ENCODE results near the gene CBLL1. TPM values are rescaled to one million over a fixed set of nuclear protein-coding genes. Genes with fewer than 3 reads are reported as not detected.

The CBLL1 gene
- total RNA-seq, 1 experiment from 2014 or later, result 35.0 TPM

- TF ChIP-seq TCF7L2 (IDR thresholded peaks at IDR 0.05; ENCODE audit: borderline replicate concordance, extremely low read depth, insufficient read depth, insufficient read length) (no peak), FOSL1 (IDR thresholded peaks at IDR 0.05; ENCODE audit: low read depth) (no peak), RAD21 (IDR thresholded peaks at IDR 0.05; ENCODE audit: low read depth) (no peak)
Observed at GRCh38 chr7:107697321-107698049, 46.5 kb upstream of the CBLL1 start (continued).

- POLR2A ChIA-PET, result no interaction called here
- Histone ChIP-seq H3K4me3 (replicated peaks in 1 of 2; ENCODE audit: low read depth in 1 of 2, low read length in 2 of 2) (no peak overlapping the region), H3K4me1 (ENCODE audit: control insufficient read depth in 1 of 2, insufficient read depth in 2 of 2, low read length in 2 of 2) (no peaks in the 10 kb centered on the region), H3K9ac (ENCODE audit: low read length) (no peak overlapping the region), H2AFZ (ENCODE audit: low read depth, low read length, poor library complexity, severe bottlenecking) (no peak overlapping the region), H3K27ac (ENCODE audit: low read depth, low read length) (no peak overlapping the region), H3K9me2 (ENCODE audit: insufficient read depth) (no peaks in the 10 kb centered on the region), H4K20me1 (ENCODE audit: insufficient read depth) (no peaks in the 10 kb centered on the region), H3K27me3 (ENCODE audit: insufficient read depth, low read length) (no peaks in the 10 kb centered on the region), H3K79me2 (ENCODE audit: insufficient read depth, low read length) (no peaks in the 10 kb centered on the region), H3K9me3 (ENCODE audit: control insufficient read depth in 1 of 2, insufficient read depth in 1 of 2, low read depth in 1 of 2, low read length in 2 of 2) (no peaks in the 10 kb centered on the region), H3K36me3 (ENCODE audit: control insufficient read depth in 1 of 2, insufficient read depth in 2 of 2, low read length in 2 of 2) (no peaks in the 10 kb centered on the region), H3K4me2 (ENCODE audit: low read length) (no peak overlapping the region)
- CTCF ChIA-PET, result no interaction called here
- no peak for TF ChIP-seq POLR2A (IDR thresholded peaks at IDR 0.05; ENCODE audit: borderline replicate concordance, extremely low read depth, insufficient read depth, insufficient read length)
- no peak for TF ChIP-seq SP1 (IDR thresholded peaks at IDR 0.05; ENCODE audit: low read depth)
- no peak for TF ChIP-seq EGR1 (IDR thresholded peaks at IDR 0.05; ENCODE audit: low read depth)
- no peak for TF ChIP-seq ATF3 (IDR thresholded peaks at IDR 0.05)
- no peak for TF ChIP-seq MAX (IDR thresholded peaks at IDR 0.05)
- TF ChIP-seq ZBTB33 (IDR thresholded peaks at IDR 0.05; ENCODE audit: extremely low read depth, insufficient replicate concordance, low read length), result no peak
- no peak for TF ChIP-seq CBX3 (IDR thresholded peaks at IDR 0.05; ENCODE audit: low read depth)
- TF ChIP-seq CTCF (IDR thresholded peaks at IDR 0.05 in 2 of 3, conservative IDR thresholded peaks at IDR 0.05 in 1 of 3; ENCODE audit: borderline replicate concordance in 1 of 3, insufficient read depth in 1 of 3, low read depth in 2 of 3, low read length in 2 of 3), result no peak
- TF ChIP-seq ZNF274 (IDR thresholded peaks at IDR 0.05; ENCODE audit: low read depth, low read length), result no peak
- TF ChIP-seq REST (IDR thresholded peaks at IDR 0.05; ENCODE audit: low read depth), result no peak
- TF ChIP-seq ELF1 (IDR thresholded peaks at IDR 0.05; ENCODE audit: borderline replicate concordance, low read depth), result no peak
- no peak for TF ChIP-seq FOSL1 (IDR thresholded peaks at IDR 0.05; ENCODE audit: low read depth)
- no peak for TF ChIP-seq SRF (IDR thresholded peaks at IDR 0.05; ENCODE audit: low read depth)
- no peak for TF ChIP-seq SIN3A (IDR thresholded peaks at IDR 0.05; ENCODE audit: low read depth)
- TF ChIP-seq RAD21 (IDR thresholded peaks at IDR 0.05; ENCODE audit: low read depth), result no peak
- no peak for TF ChIP-seq TCF7L2 (IDR thresholded peaks at IDR 0.05; ENCODE audit: borderline replicate concordance, extremely low read depth, insufficient read depth, insufficient read length)
- no peak for TF ChIP-seq ZFX (IDR thresholded peaks at IDR 0.05)
- TF ChIP-seq CEBPB (IDR thresholded peaks at IDR 0.05; ENCODE audit: low read depth), result no peak
- no TSS peak for BruUV-seq (replicated peaks)
- intact Hi-C loops (cut with micrococcal nuclease), result no loop called here
- DNase-seq (ENCODE audit: low read depth, low spot score) (no peak), ATAC-seq (no peak)
- RAD21 ChIA-PET (ENCODE audit: low non-redundant PET in 1 of 2, low total read pairs in 2 of 2, uncharacterized antibody in 2 of 2, unreplicated experiment in 2 of 2), result no interaction called here
Observed at GRCh38 chr7:107700570-107700969, 43.4 kb upstream of the CBLL1 start.
